GM12878 (cell line): ENCODE measurements around the gene TEX13B. TPM values are rescaled to one million over a fixed set of nuclear protein-coding genes. Genes with fewer than 3 reads are reported as not detected.

Source experiments
- ATAC-seq: fragments of 200-7000 bp; cut with Tn5 transposase; 3 replicates; pipeline ENCODE4 v1.9.1; 2020; ENCODE audit warnings: mild to moderate bottlenecking, moderate library complexity
- BruUV-seq: library from RNA; stranded (reverse); fragments of 400-500 nt; replicated peaks from 2 replicates; lab custom pipeline; 2021; lab: Mats Ljungman, UMichigan
- CTCF ChIA-PET: fragments of 300-600 bp; sonication (Branson Sonifier 250); formaldehyde crosslinking; extraction: SDS; loops from one replicate; lab custom pipeline; 2021; ENCODE audit warnings: inconsistent platforms; lab: Yijun Ruan, JAX
- POLR2A ChIA-PET: fragments of 350-600 bp; formaldehyde crosslinking; extraction: SDS; loops from one replicate; lab custom pipeline; 2021; ENCODE audit warnings: inconsistent platforms; lab: Charles Lee
- RAD21 ChIA-PET: fragments of 300-600 bp; sonication (Branson Sonifier 250); formaldehyde crosslinking; loops from one replicate; lab custom pipeline; 2023; ENCODE audit warnings: antibody characterized with exemption; ENCODE audit not compliant: unreplicated experiment; lab: Charles Lee
- SMC1A ChIA-PET: fragments of 300-600 bp; sonication (Branson Sonifier 250); formaldehyde crosslinking; loops from one replicate; lab custom pipeline; 2023; ENCODE audit not compliant: unreplicated experiment, uncharacterized antibody; lab: Charles Lee
- DNase-seq: peaks from one replicate; pipeline ENCODE4 v3.0.0-alpha.2; 2011; ENCODE audit warnings: low read depth, low spot score
- FAIRE-seq: peaks from 3 replicates; lab custom pipeline; 2011; peaks lifted over from hg19 to GRCh38; lab: Jason Lieb, UNC
- H2AFZ ChIP-seq: 2 replicates; pipeline ENCODE4 v1.6.0; 2011; ENCODE audit warnings: low read depth, low read length, control low read depth; ENCODE audit not compliant: control insufficient read depth
- H3K27ac ChIP-seq: 2 replicates; pipeline ENCODE4 v1.5.1; 2011; ENCODE audit warnings: control low read depth; ENCODE audit not compliant: control insufficient read depth, insufficient read depth
- H3K27me3 ChIP-seq, 2 experiments: replicated peaks in 1 of 2; 2 replicates each; pipeline versions ENCODE4 v1.6.0 to v1.6.1; 2011; ENCODE audit warnings: low read length in 1 of 2; ENCODE audit not compliant: control insufficient read depth in 2 of 2, insufficient read depth in 2 of 2
- H3K36me3 ChIP-seq, 2 experiments: 2 replicates each; pipeline ENCODE4 v1.5.1; 2011; ENCODE audit warnings: low read length in 1 of 2; ENCODE audit not compliant: control insufficient read depth in 2 of 2, insufficient read depth in 2 of 2
- H3K4me1 ChIP-seq: 2 replicates; pipeline ENCODE4 v1.6.1; 2011; ENCODE audit warnings: mild to moderate bottlenecking, low read length, moderate library complexity, mixed read lengths; ENCODE audit not compliant: control insufficient read depth, insufficient read depth
- H3K4me2 ChIP-seq: 2 replicates; pipeline ENCODE4 v1.6.0; 2011; ENCODE audit warnings: control low read depth; ENCODE audit not compliant: control insufficient read depth, insufficient read depth
- H3K4me3 ChIP-seq: fragments of 200-600 bp; sonication (generic); 2 replicates; pipeline ENCODE4 v1.5.1; 2016
- H3K79me2 ChIP-seq: 2 replicates; pipeline ENCODE4 v1.6.0; 2011; ENCODE audit warnings: low read length; ENCODE audit not compliant: control insufficient read depth, insufficient read depth
- H3K9ac ChIP-seq: 2 replicates; pipeline ENCODE4 v1.8.0; 2011; ENCODE audit warnings: low read length, control low read depth, mixed read lengths; ENCODE audit not compliant: control insufficient read depth, insufficient read depth
- H3K9me3 ChIP-seq: replicated peaks from 3 replicates; pipeline ENCODE4 v1.5.1; 2011; ENCODE audit warnings: mild to moderate bottlenecking, low read length; ENCODE audit not compliant: control insufficient read depth, insufficient read depth
- H4K20me1 ChIP-seq: 2 replicates; pipeline ENCODE4 v1.6.0; 2011; ENCODE audit not compliant: control insufficient read depth, insufficient read depth
- EZH2 ChIP-seq: IDR thresholded peaks from 2 replicates; pipeline ENCODE4 v1.6.1; 2012; ENCODE audit warnings: low read depth, mild to moderate bottlenecking, control low read depth, inconsistent platforms, low read length, borderline replicate concordance; ENCODE audit not compliant: control insufficient read depth
- IKZF2 ChIP-seq, 2 experiments: fragments of 450-650 bp; IDR thresholded peaks; 2 replicates each; pipeline ENCODE4 v1.6.1; 2017; ENCODE audit warnings: mild to moderate bottlenecking in 2 of 2, moderate library complexity in 2 of 2
- LARP7 ChIP-seq: fragments of 450-650 bp; IDR thresholded peaks from 2 replicates; pipeline ENCODE4 v1.6.1; 2017; ENCODE audit warnings: mild to moderate bottlenecking
- PML ChIP-seq: IDR thresholded peaks from 2 replicates; pipeline ENCODE4 v1.6.1; 2012; ENCODE audit warnings: low read length, inconsistent platforms
- SIX5 ChIP-seq: IDR thresholded peaks from 2 replicates; pipeline ENCODE4 v1.6.1; 2011; ENCODE audit warnings: mild to moderate bottlenecking, low read depth, low read length, moderate library complexity; ENCODE audit not compliant: severe bottlenecking
- SMAD1 ChIP-seq: fragments of 450-650 bp; IDR thresholded peaks from 2 replicates; pipeline ENCODE4 v1.6.1; 2018; ENCODE audit warnings: mild to moderate bottlenecking, low read depth; ENCODE audit not compliant: partially characterized antibody
- STAT3 ChIP-seq: IDR thresholded peaks from 2 replicates; pipeline ENCODE4 v1.6.1; 2011; ENCODE audit warnings: low read depth, low read length, improper control_type of control experiment
- TBL1XR1 ChIP-seq: IDR thresholded peaks from 2 replicates; pipeline ENCODE4 v1.6.1; 2012; ENCODE audit warnings: low read depth, low read length, improper control_type of control experiment
- ZNF217 ChIP-seq: fragments of 450-650 bp; IDR thresholded peaks from 2 replicates; pipeline ENCODE4 v1.6.1; 2017; ENCODE audit warnings: antibody characterized with exemption, mild to moderate bottlenecking
- WGBS: methylation state at CpG from one replicate; pipeline ENCODE4 v1.1.6; 2016; ENCODE audit warnings: low lambda C conversion rate; ENCODE audit not compliant: insufficient replicate concordance, insufficient coverage; ENCODE audit errors: missing lambda C conversion rate; 5-methylcytosine and 5-hydroxymethylcytosine counted together
- in situ Hi-C: fragments of 300-500 bp; cut with MboI; formaldehyde crosslinking; loops from 9 replicates; pipeline ENCODE4 v1.14.3; 2018; ENCODE audit warnings: mixed read lengths
- intact Hi-C: fragments of 100-400 bp; cut with micrococcal nuclease; formaldehyde crosslinking; loops from one replicate; pipeline ENCODE4 v1.14.2; 2022; ENCODE audit not compliant: unreplicated experiment
- polyA plus RNA-seq, 11 experiments: library from polyadenylated mRNA; depleted of rRNA in 4 of 11; unstranded in 6 of 11; stranded (reverse) in 5 of 11; fragments of >200 nt; fragmentation: Nextera tagmentation in 4 of 11; fragmentation: Illumina TruSeq in 1 of 11; extraction: Ambion mirVana in 4 of 11; extraction: Trizol in 1 of 11; gene quantifications; 1 replicate in 1 of 11; 2 replicates in 10 of 11; pipeline versions ENCODE4 v1.2.1 to v1.2.3, GENCODE V29; 2011 to 2016; ENCODE audit warnings: inconsistent platforms in 2 of 11, missing spikeins in 2 of 11, low read depth in 1 of 11
- total RNA-seq, 4 experiments: library from RNA; depleted of rRNA in 3 of 4; stranded (reverse); fragments of >200 nt in 3 of 4; fragmentation: Illumina TruSeq in 1 of 4; extraction: Trizol in 1 of 4; gene quantifications; 2 replicates each; pipeline versions ENCODE4 v1.2.1 to v1.2.3, GENCODE V29; 2013 to 2021
- TF ChIP-seq, protein P1 (sequence below): IDR thresholded peaks from 2 replicates; pipeline ENCODE4 v1.6.1; 2011; ENCODE audit warnings: borderline replicate concordance, low read depth, mild to moderate bottlenecking, moderate library complexity, low read length; ENCODE audit not compliant: insufficient read depth, poor library complexity, severe bottlenecking
- TF ChIP-seq, protein P2 (sequence below): IDR thresholded peaks from 2 replicates; pipeline ENCODE4 v1.6.1; 2012; ENCODE audit warnings: mild to moderate bottlenecking, low read depth, low read length
- TF ChIP-seq, protein P3 (sequence below): IDR thresholded peaks from 2 replicates; pipeline ENCODE4 v1.6.1; 2012; ENCODE audit warnings: low read depth, low read length, improper control_type of control experiment
- TF ChIP-seq, protein P4 (sequence below): IDR thresholded peaks from 2 replicates; pipeline ENCODE4 v1.6.1; 2012; ENCODE audit warnings: low read depth, low read length, improper control_type of control experiment
- TF ChIP-seq, protein P5 (sequence below), 3 experiments: IDR thresholded peaks in 2 of 3; conservative IDR thresholded peaks in 1 of 3; 2 replicates each; pipeline ENCODE4 v1.5.1; 2011; ENCODE audit warnings: low read depth in 3 of 3, low read length in 3 of 3, mild to moderate bottlenecking in 3 of 3, control low read depth in 2 of 3, moderate library complexity in 2 of 3, inconsistent platforms in 1 of 3, mixed read lengths in 1 of 3; ENCODE audit not compliant: control insufficient read depth in 2 of 3, insufficient read depth in 1 of 3; ENCODE audit errors: extremely low read depth in 1 of 3

The TEX13B gene
- total and polyA plus RNA-seq, 10 of the 15 experiments (the other 5 are each of a cell fraction or from before 2014, with no cell fraction given), result not detected

DNA sequence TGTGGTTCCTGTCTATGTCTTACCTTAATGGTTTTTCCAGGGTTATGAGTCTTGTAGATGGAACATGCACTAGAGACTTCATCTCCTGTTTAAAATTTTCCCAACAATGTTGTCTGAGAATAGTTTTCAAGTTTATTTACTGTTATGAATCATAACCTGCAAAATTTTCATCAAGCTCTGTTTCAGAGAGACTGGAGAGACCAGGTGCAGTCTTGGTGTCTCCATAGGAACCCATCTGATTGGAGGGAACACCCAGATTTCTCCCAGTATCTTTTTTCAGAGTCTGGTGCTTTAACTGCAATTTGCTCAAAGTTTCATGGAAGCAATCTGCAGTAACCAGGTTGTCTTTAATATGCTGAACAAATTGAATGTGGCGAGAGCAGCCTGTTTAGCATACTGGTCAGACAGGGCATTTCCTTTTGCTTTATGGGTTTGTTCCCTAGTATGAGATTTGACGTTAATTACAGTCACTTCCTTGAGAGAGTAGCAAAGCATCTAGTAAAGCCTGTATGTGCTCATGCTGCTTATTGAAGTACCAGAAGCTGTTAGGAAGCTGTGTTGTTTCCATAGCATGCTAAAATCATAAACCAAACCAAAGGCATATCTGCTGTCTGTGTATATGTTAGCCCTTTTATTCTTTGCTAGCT is 43.9 kb upstream of the TEX13B start:
- no peaks in the 10 kb centered on the region for H3K9me3 ChIP-seq
- RAD21 ChIA-PET, result no interaction called here
- no peaks in the 10 kb centered on the region for H3K27me3 ChIP-seq
- no peak overlapping the region for H3K27ac ChIP-seq
- H2AFZ ChIP-seq, result no peak overlapping the region
- DNase-seq (no peak), FAIRE-seq (no peak), ATAC-seq (no peak)
- WGBS, result 30% methylated on average over 2 of the region's 2 CpGs
- SMC1A ChIA-PET, result no interaction called here
- no peaks in the 10 kb centered on the region for H3K4me1 ChIP-seq
- CTCF ChIA-PET, result no interaction called here
- no peaks in the 10 kb centered on the region for H4K20me1 ChIP-seq
- H3K36me3 ChIP-seq, result no peaks in the 10 kb centered on the region
- in situ Hi-C loops, result no loop called here
- H3K4me3 ChIP-seq, result no peak overlapping the region
- H3K4me2 ChIP-seq, result no peak overlapping the region
- no peaks in the 10 kb centered on the region for H3K79me2 ChIP-seq
- intact Hi-C loops, result no loop called here
- H3K9ac ChIP-seq, result no peak overlapping the region
- no TSS peak for BruUV-seq
- POLR2A ChIA-PET, result no interaction called here
- TF ChIP-seq, protein P1, sequence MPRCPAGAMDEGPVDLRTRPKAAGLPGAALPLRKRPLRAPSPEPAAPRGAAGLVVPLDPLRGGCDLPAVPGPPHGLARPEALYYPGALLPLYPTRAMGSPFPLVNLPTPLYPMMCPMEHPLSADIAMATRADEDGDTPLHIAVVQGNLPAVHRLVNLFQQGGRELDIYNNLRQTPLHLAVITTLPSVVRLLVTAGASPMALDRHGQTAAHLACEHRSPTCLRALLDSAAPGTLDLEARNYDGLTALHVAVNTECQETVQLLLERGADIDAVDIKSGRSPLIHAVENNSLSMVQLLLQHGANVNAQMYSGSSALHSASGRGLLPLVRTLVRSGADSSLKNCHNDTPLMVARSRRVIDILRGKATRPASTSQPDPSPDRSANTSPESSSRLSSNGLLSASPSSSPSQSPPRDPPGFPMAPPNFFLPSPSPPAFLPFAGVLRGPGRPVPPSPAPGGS, result no peak
- TF ChIP-seq ZNF217 (no peak), PML (no peak), SMAD1 (no peak), IKZF2 (IDR thresholded peaks at IDR 0.05) (no peak), EZH2 (no peak), TBL1XR1 (no peak), LARP7 (no peak), STAT3 (no peak), SIX5 (no peak)
- TF ChIP-seq, protein P2, sequence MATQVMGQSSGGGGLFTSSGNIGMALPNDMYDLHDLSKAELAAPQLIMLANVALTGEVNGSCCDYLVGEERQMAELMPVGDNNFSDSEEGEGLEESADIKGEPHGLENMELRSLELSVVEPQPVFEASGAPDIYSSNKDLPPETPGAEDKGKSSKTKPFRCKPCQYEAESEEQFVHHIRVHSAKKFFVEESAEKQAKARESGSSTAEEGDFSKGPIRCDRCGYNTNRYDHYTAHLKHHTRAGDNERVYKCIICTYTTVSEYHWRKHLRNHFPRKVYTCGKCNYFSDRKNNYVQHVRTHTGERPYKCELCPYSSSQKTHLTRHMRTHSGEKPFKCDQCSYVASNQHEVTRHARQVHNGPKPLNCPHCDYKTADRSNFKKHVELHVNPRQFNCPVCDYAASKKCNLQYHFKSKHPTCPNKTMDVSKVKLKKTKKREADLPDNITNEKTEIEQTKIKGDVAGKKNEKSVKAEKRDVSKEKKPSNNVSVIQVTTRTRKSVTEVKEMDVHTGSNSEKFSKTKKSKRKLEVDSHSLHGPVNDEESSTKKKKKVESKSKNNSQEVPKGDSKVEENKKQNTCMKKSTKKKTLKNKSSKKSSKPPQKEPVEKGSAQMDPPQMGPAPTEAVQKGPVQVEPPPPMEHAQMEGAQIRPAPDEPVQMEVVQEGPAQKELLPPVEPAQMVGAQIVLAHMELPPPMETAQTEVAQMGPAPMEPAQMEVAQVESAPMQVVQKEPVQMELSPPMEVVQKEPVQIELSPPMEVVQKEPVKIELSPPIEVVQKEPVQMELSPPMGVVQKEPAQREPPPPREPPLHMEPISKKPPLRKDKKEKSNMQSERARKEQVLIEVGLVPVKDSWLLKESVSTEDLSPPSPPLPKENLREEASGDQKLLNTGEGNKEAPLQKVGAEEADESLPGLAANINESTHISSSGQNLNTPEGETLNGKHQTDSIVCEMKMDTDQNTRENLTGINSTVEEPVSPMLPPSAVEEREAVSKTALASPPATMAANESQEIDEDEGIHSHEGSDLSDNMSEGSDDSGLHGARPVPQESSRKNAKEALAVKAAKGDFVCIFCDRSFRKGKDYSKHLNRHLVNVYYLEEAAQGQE, result no peak
- TF ChIP-seq, protein P3, sequence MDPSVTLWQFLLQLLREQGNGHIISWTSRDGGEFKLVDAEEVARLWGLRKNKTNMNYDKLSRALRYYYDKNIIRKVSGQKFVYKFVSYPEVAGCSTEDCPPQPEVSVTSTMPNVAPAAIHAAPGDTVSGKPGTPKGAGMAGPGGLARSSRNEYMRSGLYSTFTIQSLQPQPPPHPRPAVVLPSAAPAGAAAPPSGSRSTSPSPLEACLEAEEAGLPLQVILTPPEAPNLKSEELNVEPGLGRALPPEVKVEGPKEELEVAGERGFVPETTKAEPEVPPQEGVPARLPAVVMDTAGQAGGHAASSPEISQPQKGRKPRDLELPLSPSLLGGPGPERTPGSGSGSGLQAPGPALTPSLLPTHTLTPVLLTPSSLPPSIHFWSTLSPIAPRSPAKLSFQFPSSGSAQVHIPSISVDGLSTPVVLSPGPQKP, result no peak
- TF ChIP-seq, protein P4, sequence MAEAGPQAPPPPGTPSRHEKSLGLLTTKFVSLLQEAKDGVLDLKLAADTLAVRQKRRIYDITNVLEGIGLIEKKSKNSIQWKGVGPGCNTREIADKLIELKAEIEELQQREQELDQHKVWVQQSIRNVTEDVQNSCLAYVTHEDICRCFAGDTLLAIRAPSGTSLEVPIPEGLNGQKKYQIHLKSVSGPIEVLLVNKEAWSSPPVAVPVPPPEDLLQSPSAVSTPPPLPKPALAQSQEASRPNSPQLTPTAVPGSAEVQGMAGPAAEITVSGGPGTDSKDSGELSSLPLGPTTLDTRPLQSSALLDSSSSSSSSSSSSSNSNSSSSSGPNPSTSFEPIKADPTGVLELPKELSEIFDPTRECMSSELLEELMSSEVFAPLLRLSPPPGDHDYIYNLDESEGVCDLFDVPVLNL, result no peak
- TF ChIP-seq, protein P5, sequence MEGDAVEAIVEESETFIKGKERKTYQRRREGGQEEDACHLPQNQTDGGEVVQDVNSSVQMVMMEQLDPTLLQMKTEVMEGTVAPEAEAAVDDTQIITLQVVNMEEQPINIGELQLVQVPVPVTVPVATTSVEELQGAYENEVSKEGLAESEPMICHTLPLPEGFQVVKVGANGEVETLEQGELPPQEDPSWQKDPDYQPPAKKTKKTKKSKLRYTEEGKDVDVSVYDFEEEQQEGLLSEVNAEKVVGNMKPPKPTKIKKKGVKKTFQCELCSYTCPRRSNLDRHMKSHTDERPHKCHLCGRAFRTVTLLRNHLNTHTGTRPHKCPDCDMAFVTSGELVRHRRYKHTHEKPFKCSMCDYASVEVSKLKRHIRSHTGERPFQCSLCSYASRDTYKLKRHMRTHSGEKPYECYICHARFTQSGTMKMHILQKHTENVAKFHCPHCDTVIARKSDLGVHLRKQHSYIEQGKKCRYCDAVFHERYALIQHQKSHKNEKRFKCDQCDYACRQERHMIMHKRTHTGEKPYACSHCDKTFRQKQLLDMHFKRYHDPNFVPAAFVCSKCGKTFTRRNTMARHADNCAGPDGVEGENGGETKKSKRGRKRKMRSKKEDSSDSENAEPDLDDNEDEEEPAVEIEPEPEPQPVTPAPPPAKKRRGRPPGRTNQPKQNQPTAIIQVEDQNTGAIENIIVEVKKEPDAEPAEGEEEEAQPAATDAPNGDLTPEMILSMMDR (IDR thresholded peaks at IDR 0.05 in 2 of 3, conservative IDR thresholded peaks at IDR 0.05 in 1 of 3; ENCODE audit: control insufficient read depth in 2 of 3, extremely low read depth in 1 of 3, insufficient read depth in 1 of 3, low read depth in 3 of 3, low read length in 3 of 3), result no peak
